Lung (tissue), 12 donors: ENCODE data around the gene ZXDC. TPM values are rescaled to one million over a fixed set of nuclear protein-coding genes. Genes with fewer than 3 reads are reported as not detected.

Experiments used
- ATAC-seq: fragments of 200-7000 bp; cut with Tn5 transposase; one replicate; pipeline ENCODE4 v1.9.1; 2020; ENCODE audit warnings: moderate number of reproducible peaks; ENCODE audit not compliant: insufficient read depth, low FRiP score
- DNase-seq, 3 donors: peaks; one replicate each; pipeline ENCODE4 v3.0.0-alpha.2; 2013 to 2017
- H3K27ac ChIP-seq, 2 donors: one replicate each; pipeline ENCODE4 v1.5.1; 2013; ENCODE audit warnings: mild to moderate bottlenecking in 2 of 2, moderate library complexity in 2 of 2, control low read depth in 1 of 2, inconsistent platforms in 1 of 2, low read depth in 1 of 2, low read length in 1 of 2
- H3K27me3 ChIP-seq, 3 donors: one replicate each; pipeline ENCODE4 v1.5.1; 2013; ENCODE audit warnings: low read length in 2 of 3; ENCODE audit not compliant: control insufficient read depth in 3 of 3, insufficient read depth in 3 of 3
- H3K36me3 ChIP-seq, 4 donors: one replicate each; pipeline ENCODE4 v1.5.1; 2013; ENCODE audit warnings: low read length in 4 of 4, mild to moderate bottlenecking in 1 of 4, moderate library complexity in 1 of 4; ENCODE audit not compliant: control insufficient read depth in 4 of 4, insufficient read depth in 4 of 4
- H3K4me1 ChIP-seq, 5 donors: one replicate each; pipeline ENCODE4 v1.5.1; 2013; ENCODE audit warnings: low read length in 5 of 5, mild to moderate bottlenecking in 2 of 5, moderate library complexity in 1 of 5; ENCODE audit not compliant: control insufficient read depth in 5 of 5, insufficient read depth in 5 of 5
- H3K4me3 ChIP-seq: one replicate; pipeline ENCODE4 v1.5.1; 2013; ENCODE audit warnings: mild to moderate bottlenecking, control low read depth, moderate library complexity
- H3K9ac ChIP-seq, 2 donors: one replicate each; pipeline ENCODE4 v1.5.1; 2013; ENCODE audit warnings: low read length in 2 of 2, control low read depth in 1 of 2; ENCODE audit not compliant: insufficient read depth in 1 of 2
- H3K9me3 ChIP-seq, 4 donors: one replicate each; pipeline ENCODE4 v1.5.1; 2013; ENCODE audit warnings: low read length in 3 of 4, mild to moderate bottlenecking in 1 of 4, moderate library complexity in 1 of 4; ENCODE audit not compliant: control insufficient read depth in 4 of 4, insufficient read depth in 3 of 4
- WGBS, 2 donors: extraction: QIAGEN DNeasy Blood & Tissue Kit; methylation state at CpG; one replicate each; pipeline ENCODE4 v1.1.7; 2013; 5-methylcytosine and 5-hydroxymethylcytosine counted together
- polyA plus RNA-seq, 2 donors: library from polyadenylated mRNA; stranded (reverse); fragments of 200-250 nt; gene quantifications; one replicate each; pipeline ENCODE4 v1.2.1, GENCODE V29; 2013
- total RNA-seq, 2 donors: library from RNA; depleted of rRNA in 1 of 2; stranded (reverse); fragments of >200 nt in 1 of 2; gene quantifications; one replicate each; pipeline ENCODE4 v1.2.1, GENCODE V29; 2014 to 2021
- TF ChIP-seq, protein P1 (sequence below): IDR thresholded peaks from 2 replicates; pipeline ENCODE4 v1.5.1; 2012; ENCODE audit warnings: mild to moderate bottlenecking; ENCODE audit errors: control extremely low read depth, extremely low read depth
- donor health status: control.
- donor health status: control.
- donor health status: Bipolar disorder and iron deficiency.
- donor health status: healthy.
- donor health status: DM: yes; HTN: yes; CAD: no.

Gene ZXDC
- total and polyA plus RNA-seq, 4 donors: 12.9 to 49.5 (median 29.8) TPM

DNA sequence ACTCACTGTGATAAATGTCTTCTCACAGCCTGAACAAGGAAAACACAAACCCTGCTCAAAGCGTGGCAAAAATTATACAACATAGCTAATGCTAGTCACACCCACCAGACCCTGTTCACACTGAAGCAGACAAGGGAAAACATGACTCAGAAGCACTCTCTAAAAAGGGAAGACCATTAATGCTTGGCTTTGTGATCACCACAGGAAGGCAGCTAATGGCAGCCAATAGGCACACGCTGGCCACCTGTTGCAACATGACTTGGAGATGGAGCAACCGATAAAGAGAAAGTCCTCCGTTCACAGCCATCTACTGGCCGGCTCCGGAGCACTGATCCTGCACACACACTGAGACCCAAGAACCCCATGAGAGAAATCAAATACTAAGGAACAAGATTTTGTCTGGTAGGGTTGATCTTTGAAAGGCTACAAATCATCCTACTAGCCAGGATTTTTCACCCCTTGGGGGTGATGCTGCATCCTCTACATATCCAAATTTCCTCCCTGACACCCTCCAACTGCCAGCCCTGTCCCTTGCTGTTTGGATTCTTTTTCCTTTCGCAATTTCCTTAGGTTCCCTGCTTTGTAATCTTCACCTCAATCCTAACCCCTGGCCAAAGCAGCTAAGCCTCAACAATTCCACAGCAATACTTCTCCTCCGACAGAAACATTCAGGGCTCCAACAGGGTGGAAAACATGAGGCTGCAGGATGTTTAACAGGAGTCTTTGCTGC, 3.2 kb downstream of the ZXDC start:
- Histone ChIP-seq H3K27me3 (no peaks in the 10 kb centered on the region), H3K27ac (peak overlapping the region; percentile 14 to 85), H3K9ac (peak overlapping the region in 1 of 2 donors; percentile 64), H3K36me3 (peaks cover 4 to 41% (median 29%) of the 10 kb centered on the region in 4 donors), H3K4me3 (no peak overlapping the region), H3K4me1 (peaks cover 18 to 35% (median 25%) of the 10 kb centered on the region in 5 donors), H3K9me3 (peaks cover 0 to 2% (median 0%) of the 10 kb centered on the region in 4 donors)
- 8 to 20% methylated on average over 8 of the region's 8 CpGs for WGBS, 2 donors
- peak in 2 of 3 donors; percentile 27 to 43 for DNase-seq
- ATAC-seq: peak; percentile 37
- TF ChIP-seq, protein P1, sequence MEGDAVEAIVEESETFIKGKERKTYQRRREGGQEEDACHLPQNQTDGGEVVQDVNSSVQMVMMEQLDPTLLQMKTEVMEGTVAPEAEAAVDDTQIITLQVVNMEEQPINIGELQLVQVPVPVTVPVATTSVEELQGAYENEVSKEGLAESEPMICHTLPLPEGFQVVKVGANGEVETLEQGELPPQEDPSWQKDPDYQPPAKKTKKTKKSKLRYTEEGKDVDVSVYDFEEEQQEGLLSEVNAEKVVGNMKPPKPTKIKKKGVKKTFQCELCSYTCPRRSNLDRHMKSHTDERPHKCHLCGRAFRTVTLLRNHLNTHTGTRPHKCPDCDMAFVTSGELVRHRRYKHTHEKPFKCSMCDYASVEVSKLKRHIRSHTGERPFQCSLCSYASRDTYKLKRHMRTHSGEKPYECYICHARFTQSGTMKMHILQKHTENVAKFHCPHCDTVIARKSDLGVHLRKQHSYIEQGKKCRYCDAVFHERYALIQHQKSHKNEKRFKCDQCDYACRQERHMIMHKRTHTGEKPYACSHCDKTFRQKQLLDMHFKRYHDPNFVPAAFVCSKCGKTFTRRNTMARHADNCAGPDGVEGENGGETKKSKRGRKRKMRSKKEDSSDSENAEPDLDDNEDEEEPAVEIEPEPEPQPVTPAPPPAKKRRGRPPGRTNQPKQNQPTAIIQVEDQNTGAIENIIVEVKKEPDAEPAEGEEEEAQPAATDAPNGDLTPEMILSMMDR: no peak

DNA sequence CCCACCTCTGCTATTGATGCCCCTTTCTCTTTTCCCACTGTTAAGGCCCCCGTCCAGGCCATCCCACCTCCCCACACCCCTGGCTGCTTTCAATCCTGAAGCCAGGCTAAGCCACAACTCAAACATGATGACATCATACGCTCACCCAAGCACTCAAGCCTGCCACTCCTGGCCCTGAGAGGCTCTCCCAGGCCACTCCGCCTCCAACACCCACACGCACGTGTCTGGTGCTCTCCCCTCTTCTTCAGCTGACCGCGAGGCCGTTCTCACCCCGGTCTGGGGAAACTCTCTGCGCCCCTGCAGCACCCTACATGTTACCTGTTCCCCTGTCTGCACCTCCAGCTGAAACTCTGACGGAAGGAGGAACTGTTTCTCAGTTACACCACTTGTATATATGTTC, 6.2 kb downstream of the ZXDC start:
- DNase-seq: peak in 2 of 3 donors; percentile 15 to 28
- peaks cover 18 to 30% (median 20%) of the 10 kb centered on the region in 5 donors for H3K4me1 ChIP-seq
- WGBS, 2 donors: 74 to 86% methylated on average over 11 of the region's 11 CpGs
- H3K9me3 ChIP-seq: peaks cover 0 to 2% (median 0%) of the 10 kb centered on the region in 4 donors
- ATAC-seq: no peak
- no peaks in the 10 kb centered on the region for H3K27me3 ChIP-seq
- peaks cover 11 to 60% (median 51%) of the 10 kb centered on the region in 4 donors for H3K36me3 ChIP-seq
- TF ChIP-seq, protein P1: no peak
- no peak overlapping the region for H3K9ac ChIP-seq
- no peak overlapping the region for H3K4me3 ChIP-seq
- peak overlapping the region in 1 of 2 donors; percentile 6 for H3K27ac ChIP-seq

DNA sequence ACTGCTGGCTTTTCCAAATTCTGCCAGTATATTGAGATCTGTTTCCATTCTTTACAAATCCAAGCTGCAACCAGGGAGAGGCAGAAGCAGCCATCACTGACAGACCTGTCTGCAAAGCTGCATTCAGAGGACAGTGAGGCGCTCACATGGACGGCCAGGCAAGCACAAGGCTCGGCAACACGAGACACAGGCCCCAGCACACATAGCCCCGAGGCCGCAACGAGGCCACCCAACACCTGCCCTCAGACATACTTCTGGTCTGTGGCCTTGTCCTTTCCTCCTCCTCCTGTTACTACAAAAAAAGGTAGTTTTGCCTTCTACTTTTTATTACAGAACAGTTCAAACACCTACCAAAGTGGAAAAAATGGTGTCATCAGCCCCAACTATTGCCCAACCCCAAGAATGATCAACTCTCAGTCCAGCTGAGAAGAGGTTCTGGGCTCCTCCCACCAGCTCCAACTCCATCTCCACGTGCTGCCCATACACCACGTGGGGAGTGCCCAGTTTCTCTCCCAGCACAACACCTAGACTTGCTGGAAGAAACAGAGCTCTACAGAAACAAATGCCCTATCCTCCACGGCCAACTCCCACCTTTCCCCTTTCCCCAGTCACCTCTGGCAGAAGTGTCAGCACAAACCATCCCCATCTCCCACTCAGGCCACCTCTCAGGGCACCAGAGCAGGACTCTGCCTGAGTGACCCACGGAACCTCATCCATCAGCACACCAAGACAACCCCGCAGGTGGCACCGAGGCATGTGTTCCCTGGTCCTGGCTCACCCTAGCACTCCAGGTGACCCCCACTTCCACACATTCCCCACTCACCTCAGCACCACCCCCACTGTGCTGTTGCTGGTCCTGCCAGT, 7.4 kb downstream of the ZXDC start:
- peaks cover 12 to 23% (median 14%) of the 10 kb centered on the region in 5 donors for H3K4me1 ChIP-seq
- peaks cover 13 to 66% (median 55%) of the 10 kb centered on the region in 4 donors for H3K36me3 ChIP-seq
- H3K9ac ChIP-seq: no peak overlapping the region
- WGBS, 2 donors: 79 to 84% methylated on average over 13 of the region's 13 CpGs
- no peaks in the 10 kb centered on the region for H3K27me3 ChIP-seq
- TF ChIP-seq, protein P1: no peak
- ATAC-seq (no peak), DNase-seq (peak in 1 of 3 donors; percentile 5)
- no peak overlapping the region for H3K4me3 ChIP-seq
- H3K9me3 ChIP-seq: peaks cover 0 to 2% (median 0%) of the 10 kb centered on the region in 4 donors
- peak overlapping the region in 1 of 2 donors; percentile 43 for H3K27ac ChIP-seq
